Stimulated activated CD4-positive, alpha-beta T cell treated with anti-CD3 and anti-CD28 coated beads, Interleukin-4, amount 100 ng/mL, for 4 hours (primary cell): ENCODE measurements around the gene CYP2W1.
A peak's percentile ranks its signal among the peaks of the same experiment; 100 is the strongest.

ENCODE experiments used
- DNase-seq, 2 experiments: peaks; one replicate each; pipeline ENCODE4 v3.0.0-alpha.2; 2020

CYP2W1 gene

GRCh38 chr7:984361-985126 lies 1.6 kb downstream of the CYP2W1 start:
- no peak for DNase-seq

- no peak for DNase-seq
Measured at GRCh38 chr7:985127-985416, 2.1 kb downstream of the CYP2W1 start.

- no peak for DNase-seq
Measured at GRCh38 chr7:985915-986741, 3.1 kb downstream of the CYP2W1 start.

- DNase-seq, result no peak
Measured at GRCh38 chr7:986766-987751, 4.1 kb downstream of the CYP2W1 start.

- DNase-seq, result no peak
Measured at GRCh38 chr7:987909-988308, 4.9 kb downstream of the CYP2W1 start.

GRCh38 chr7:988426-988911 lies 5.5 kb downstream of the CYP2W1 start:
- no peak for DNase-seq

GRCh38 chr7:988963-989529 lies 6.1 kb downstream of the CYP2W1 start:
- no peak for DNase-seq

GRCh38 chr7:990352-990932 lies 7.5 kb downstream of the CYP2W1 start:
- DNase-seq, result no peak

GRCh38 chr7:990933-991728 lies 8.2 kb downstream of the CYP2W1 start:
- DNase-seq, result no peak

GRCh38 chr7:991729-992656 lies 9.0 kb downstream of the CYP2W1 start:
- no peak for DNase-seq

- DNase-seq, result peak; percentile 91 to 97
Measured at GRCh38 chr7:992709-993607, 10.0 kb downstream of the CYP2W1 start.

- no peak for DNase-seq
Measured at GRCh38 chr7:994592-995308, 11.8 kb downstream of the CYP2W1 start.

GRCh38 chr7:995571-995970 lies 12.6 kb downstream of the CYP2W1 start:
- no peak for DNase-seq

- no peak for DNase-seq
Measured at GRCh38 chr7:996079-996872, 13.3 kb downstream of the CYP2W1 start.

GRCh38 chr7:997404-998395 lies 14.7 kb downstream of the CYP2W1 start:
- no peak for DNase-seq

- no peak for DNase-seq
Measured at GRCh38 chr7:999149-999879, 16.3 kb downstream of the CYP2W1 start.
